HepG2 (cell line): ENCODE measurements around the gene TNFRSF18. TPM values are rescaled to one million over a fixed set of nuclear protein-coding genes. Genes with fewer than 3 reads are reported as not detected.

ENCODE experiments used
- ATAC-seq: fragments of 200-7000 bp; cut with Tn5 transposase; 3 replicates; pipeline ENCODE4 v1.9.1; 2020; ENCODE audit warnings: mild to moderate bottlenecking, moderate library complexity
- BruUV-seq: library from RNA; stranded (reverse); fragments of 400-500 nt; replicated peaks from 2 replicates; lab custom pipeline; 2021; lab: Mats Ljungman, UMichigan
- CTCF ChIA-PET: fragments of 300-600 bp; formaldehyde crosslinking; extraction: SDS; loops from one replicate; lab custom pipeline; 2021; ENCODE audit warnings: low total read pairs, inconsistent platforms, low intra/inter-chr PET ratio; lab: Yijun Ruan, JAX
- POLR2A ChIA-PET: fragments of 350-600 bp; sonication (Branson Sonifier 250); formaldehyde crosslinking; loops from one replicate; lab custom pipeline; 2020; ENCODE audit warnings: antibody characterized with exemption, inconsistent platforms; lab: Yijun Ruan, JAX
- DNase-seq: peaks from one replicate; pipeline ENCODE4 v3.0.0-alpha.2; 2015; ENCODE audit warnings: low spot score
- FAIRE-seq: peaks from 3 replicates; lab custom pipeline; 2011; peaks lifted over from hg19 to GRCh38; lab: Jason Lieb, UNC
- H2AFZ ChIP-seq: one replicate; pipeline ENCODE4 v1.6.1; 2011; ENCODE audit warnings: low read length, inconsistent platforms
- H3K27ac ChIP-seq: fragments of 300-600 bp; 3 replicates; pipeline ENCODE4 v1.8.0; 2011; ENCODE audit warnings: mixed run types, mild to moderate bottlenecking, mixed read lengths, low read length, inconsistent platforms; ENCODE audit not compliant: insufficient read depth; ENCODE audit errors: extremely low read length
- H3K27me3 ChIP-seq, 2 experiments: fragments of 200-600 bp in 1 of 2; 2 replicates in 1 of 2; 3 replicates in 1 of 2; pipeline versions ENCODE4 v1.6.0 to v1.8.0; 2011; ENCODE audit warnings: low read length in 2 of 2, mild to moderate bottlenecking in 2 of 2, moderate library complexity in 2 of 2, inconsistent platforms in 1 of 2; ENCODE audit not compliant: insufficient read depth in 2 of 2, control insufficient read depth in 1 of 2
- H3K36me3 ChIP-seq, 2 experiments: fragments of 200-600 bp in 1 of 2; replicated peaks in 1 of 2; 2 replicates in 1 of 2; 3 replicates in 1 of 2; pipeline versions ENCODE4 v1.5.1 to v1.8.0; 2011; ENCODE audit warnings: low read length in 2 of 2, inconsistent platforms in 1 of 2; ENCODE audit not compliant: insufficient read depth in 2 of 2, control insufficient read depth in 1 of 2
- H3K4me1 ChIP-seq: 2 replicates; pipeline ENCODE4 v1.5.1; 2012; ENCODE audit warnings: low read length, inconsistent platforms; ENCODE audit not compliant: insufficient read depth
- H3K4me2 ChIP-seq: 2 replicates; pipeline ENCODE4 v1.6.0; 2011; ENCODE audit warnings: low read depth, low read length, inconsistent platforms
- H3K4me3 ChIP-seq, 3 experiments: fragments of 200-600 bp in 1 of 3; sonication (generic), shearing (Covaris generic) in 1 of 3; replicated peaks in 1 of 3; 2 replicates each; pipeline ENCODE4 v1.5.1; 2011 to 2016; ENCODE audit warnings: low read length in 3 of 3, inconsistent platforms in 2 of 3, low read depth in 2 of 3, mild to moderate bottlenecking in 2 of 3, control low read depth in 1 of 3, mixed read lengths in 1 of 3; ENCODE audit not compliant: insufficient read depth in 1 of 3
- H3K79me2 ChIP-seq: one replicate; pipeline ENCODE4 v1.6.1; 2011; ENCODE audit warnings: low read length, inconsistent platforms; ENCODE audit not compliant: insufficient read depth
- H3K9ac ChIP-seq: 2 replicates; pipeline ENCODE4 v1.6.0; 2011; ENCODE audit warnings: mild to moderate bottlenecking, low read depth, low read length, inconsistent platforms; ENCODE audit not compliant: insufficient read depth
- H3K9me3 ChIP-seq: 2 replicates; pipeline ENCODE4 v1.5.1; 2012; ENCODE audit warnings: mild to moderate bottlenecking, low read length
- H4K20me1 ChIP-seq: 2 replicates; pipeline ENCODE4 v1.6.0; 2011; ENCODE audit warnings: inconsistent platforms, mild to moderate bottlenecking, low read length, moderate library complexity; ENCODE audit not compliant: insufficient read depth
- ARNT2 ChIP-seq: sonication (generic); formaldehyde crosslinking; IDR thresholded peaks from 2 replicates; pipeline ENCODE4 v1.8.0; 2022; ENCODE audit warnings: mild to moderate bottlenecking, low read depth, missing genetic modification reagents, moderate library complexity
- EZH2 ChIP-seq: conservative IDR thresholded peaks from 2 replicates; pipeline ENCODE4 v1.6.1; 2012; ENCODE audit warnings: mild to moderate bottlenecking, low read depth, low read length, moderate library complexity
- MTA1 ChIP-seq: sonication (generic); formaldehyde crosslinking; IDR thresholded peaks from 2 replicates; pipeline ENCODE4 v1.4.0; 2020; ENCODE audit warnings: missing genetic modification reagents, mild to moderate bottlenecking, borderline replicate concordance
- MTF2 ChIP-seq: sonication (generic); formaldehyde crosslinking; IDR thresholded peaks from 2 replicates; pipeline ENCODE4 v1.5.0; 2020; ENCODE audit warnings: missing genetic modification reagents, borderline replicate concordance
- SSRP1 ChIP-seq: IDR thresholded peaks from 2 replicates; pipeline ENCODE4 v1.6.1; 2016; ENCODE audit warnings: control low read depth
- ZFP62 ChIP-seq: sonication (generic); formaldehyde crosslinking; IDR thresholded peaks from 2 replicates; pipeline ENCODE4 v1.4.0; 2020; ENCODE audit warnings: missing genetic modification reagents
- ZFY ChIP-seq: sonication (generic); formaldehyde crosslinking; IDR thresholded peaks from 2 replicates; pipeline ENCODE4 v1.4.0; 2020; ENCODE audit warnings: missing genetic modification reagents
- ZNF512B ChIP-seq: sonication (generic); formaldehyde crosslinking; IDR thresholded peaks from 2 replicates; pipeline ENCODE4 v1.5.1; 2020; ENCODE audit warnings: missing genetic modification reagents, mild to moderate bottlenecking, borderline replicate concordance
- ZNF605 ChIP-seq: sonication (generic); formaldehyde crosslinking; IDR thresholded peaks from 2 replicates; pipeline ENCODE4 v1.8.0; 2022; ENCODE audit warnings: mild to moderate bottlenecking, missing genetic modification reagents
- ZNF629 ChIP-seq: sonication (generic); formaldehyde crosslinking; conservative IDR thresholded peaks from 2 replicates; pipeline ENCODE4 v1.5.0; 2020; ENCODE audit warnings: missing genetic modification reagents
- ZSCAN21 ChIP-seq: sonication (generic); formaldehyde crosslinking; IDR thresholded peaks from 2 replicates; pipeline ENCODE4 v1.8.0; 2022; ENCODE audit warnings: mild to moderate bottlenecking, missing genetic modification reagents, moderate library complexity, borderline replicate concordance
- WGBS: methylation state at CpG from one replicate; pipeline ENCODE4 v1.1.6; 2017; ENCODE audit warnings: low lambda C conversion rate; 5-methylcytosine and 5-hydroxymethylcytosine counted together
- in situ Hi-C: cut with HindIII; loops from 2 replicates; pipeline ENCODE4 v1.10.0; 2017; ENCODE audit warnings: low pct_unique_long_range_greater_than_20kb; ENCODE audit not compliant: extremely low pct_ligation_motif_present
- intact Hi-C: fragments of 100-400 bp; cut with micrococcal nuclease; formaldehyde crosslinking; loops from one replicate; pipeline ENCODE4 v1.10.0; 2022; ENCODE audit not compliant: unreplicated experiment
- polyA plus RNA-seq, 8 experiments: library from polyadenylated mRNA; depleted of rRNA in 3 of 8; stranded (reverse) in 7 of 8; unstranded in 1 of 8; fragments of >200 nt; fragmentation: Illumina TruSeq in 4 of 8; extraction: Trizol in 4 of 8; gene quantifications; 2 replicates each; pipeline versions ENCODE4 v1.2.1 to v1.2.3, GENCODE V29; 2011 to 2016; ENCODE audit warnings: low read depth in 4 of 8, missing spikeins in 1 of 8, mixed read lengths in 1 of 8; ENCODE audit not compliant: insufficient read depth in 1 of 8
- total RNA-seq, 5 experiments: library from RNA; depleted of rRNA; stranded (reverse); fragments of >200 nt; fragmentation: Illumina TruSeq; extraction: Trizol; gene quantifications; 2 replicates each; pipeline ENCODE4 v1.2.3, GENCODE V29; 2016; ENCODE audit warnings: low read depth in 1 of 5

TNFRSF18 gene
- total and polyA plus RNA-seq, 2 of the 13 experiments (the other 11 are each of a cell fraction or from before 2014, with no cell fraction given): not detected

GRCh38 chr1:1200876-1201810 is 5.2 kb downstream of the TNFRSF18 start:
- TF ChIP-seq SSRP1 (CRISPR knock-in tag): no peak
- peak; percentile 99 for TF ChIP-seq ZSCAN21 (CRISPR knock-in tag)
- TF ChIP-seq ZNF605 (CRISPR knock-in tag): no peak
- no peak for TF ChIP-seq ARNT2 (CRISPR knock-in tag)
- TF ChIP-seq ZFP62 (CRISPR knock-in tag): no peak
- TF ChIP-seq ZNF512B: no peak
- TF ChIP-seq MTF2 (CRISPR knock-in tag): 0 out of 2 replicates have a peak, but pooled peaks have one; percentile 62
- no peak for TF ChIP-seq MTA1 (CRISPR knock-in tag)
- TF ChIP-seq ZFY (CRISPR knock-in tag): no peak
- 0 out of 2 replicates have a peak, but pooled peaks have one; percentile 6 for TF ChIP-seq EZH2
- TF ChIP-seq ZNF629: no peak
- WGBS: no CpG with 5 or more reads among the region's 109 CpGs
- no peaks in the 10 kb centered on the region for H4K20me1 ChIP-seq
- ChIA-PET CTCF (no interaction called here), POLR2A (no interaction called here)
- H3K4me2 ChIP-seq: peak overlapping the region; percentile 53
- H2AFZ ChIP-seq: no peak overlapping the region
- H3K27me3 ChIP-seq: peaks cover 28 to 60% of the 10 kb centered on the region in 2 experiments; a peak in 4 of 5 replicates
- peaks cover 22% of the 10 kb centered on the region for H3K4me1 ChIP-seq
- ATAC-seq: no peak
- no peaks in the 10 kb centered on the region for H3K36me3 ChIP-seq
- no peak overlapping the region for H3K9ac ChIP-seq
- H3K27ac ChIP-seq: no peak overlapping the region
- BruUV-seq: no TSS peak
- in situ Hi-C loops: no loop called here
- H3K79me2 ChIP-seq: no peaks in the 10 kb centered on the region
- DNase-seq: no peak
- FAIRE-seq: no peak
- H3K4me3 ChIP-seq: peak overlapping the region in 1 of 3 experiments; percentile 55; a peak in 2 of 6 replicates
- intact Hi-C loops: no loop called here
- H3K9me3 ChIP-seq: no peaks in the 10 kb centered on the region
